MM.1S (cell line): ENCODE measurements around the gene PDSS2.

Experiments
- CTCF ChIP-seq: fragments of 300-600 bp; sonication (generic); IDR thresholded peaks from 2 replicates; pipeline ENCODE4 v1.5.1; 2016; ENCODE audit warnings: antibody characterized with exemption, low read length, mixed read lengths
- EZH2 ChIP-seq: fragments of 300-600 bp; sonication (generic); optimal IDR thresholded peaks from 2 replicates; pipeline ENCODE3; 2017; ENCODE audit warnings: low read depth, mild to moderate bottlenecking, antibody characterized with exemption, low read length, mixed read lengths
- EZH2phosphoT487 ChIP-seq: fragments of 300-600 bp; sonication (generic); IDR thresholded peaks from 2 replicates; pipeline ENCODE4 v1.6.1; 2018; ENCODE audit warnings: antibody characterized with exemption, low read length

GRCh38 chr6:107390056-107390455, 69.3 kb downstream of the PDSS2 start:
- TF ChIP-seq CTCF (no peak), EZH2 (no peak), EZH2phosphoT487 (no peak)
